Smooth muscle cell (in vitro differentiated cells): ENCODE data around the gene IFIH1. TPM values are rescaled to one million over a fixed set of nuclear protein-coding genes. Genes with fewer than 3 reads are reported as not detected.
A peak's percentile ranks its signal among the peaks of the same experiment; 100 is the strongest.

ENCODE experiments used
- DNase-seq: peaks from one replicate; lab custom pipeline; 2025; ENCODE audit not compliant: unreplicated experiment; lab: John Stamatoyannopoulos, UW
- H2AFZ ChIP-seq: fragments of 200-600 bp; sonication (generic); 2 replicates; pipeline ENCODE4 v1.6.0; 2016; ENCODE audit warnings: antibody characterized with exemption, low read depth, mild to moderate bottlenecking
- H3F3A ChIP-seq: fragments of 200-600 bp; sonication (generic); 2 replicates; pipeline ENCODE4 v1.6.0; 2017; ENCODE audit warnings: antibody characterized with exemption, low read depth
- H3K27ac ChIP-seq: fragments of 200-600 bp; sonication (generic); 2 replicates; pipeline ENCODE4 v1.5.1; 2016; ENCODE audit warnings: low read depth, mild to moderate bottlenecking
- H3K27me3 ChIP-seq: fragments of 200-600 bp; sonication (generic); 2 replicates; pipeline ENCODE4 v1.6.1; 2016; ENCODE audit warnings: low read depth, mild to moderate bottlenecking
- H3K36me3 ChIP-seq: fragments of 200-600 bp; sonication (generic); 2 replicates; pipeline ENCODE4 v1.5.1; 2016; ENCODE audit warnings: low read depth
- H3K4me1 ChIP-seq: fragments of 200-600 bp; sonication (generic); 2 replicates; pipeline ENCODE4 v1.5.1; 2016; ENCODE audit warnings: low read depth
- H3K4me2 ChIP-seq: fragments of 200-600 bp; sonication (generic); 2 replicates; pipeline ENCODE4 v1.6.0; 2016; ENCODE audit warnings: mild to moderate bottlenecking
- H3K4me3 ChIP-seq: fragments of 200-600 bp; sonication (generic); 2 replicates; pipeline ENCODE4 v1.5.1; 2016; ENCODE audit warnings: mild to moderate bottlenecking
- H3K79me2 ChIP-seq: fragments of 200-600 bp; sonication (generic); 2 replicates; pipeline ENCODE4 v1.6.0; 2016; ENCODE audit warnings: low read depth, mild to moderate bottlenecking
- H3K9ac ChIP-seq: fragments of 200-600 bp; sonication (generic); 2 replicates; pipeline ENCODE4 v1.6.0; 2016; ENCODE audit warnings: low read depth
- H3K9me3 ChIP-seq: fragments of 200-600 bp; sonication (generic); replicated peaks from 2 replicates; pipeline ENCODE4 v1.5.1; 2016; ENCODE audit warnings: low read depth
- H4K20me1 ChIP-seq: fragments of 200-600 bp; sonication (generic); 2 replicates; pipeline ENCODE4 v1.6.0; 2016; ENCODE audit warnings: low read depth
- CTCF ChIP-seq: fragments of 200-600 bp; sonication (generic); IDR thresholded peaks from 2 replicates; pipeline ENCODE4 v1.5.1; 2017; ENCODE audit warnings: borderline replicate concordance, mild to moderate bottlenecking, antibody characterized with exemption; ENCODE audit not compliant: insufficient read depth, poor library complexity, severe bottlenecking
- WGBS: methylation state at CpG from one replicate; pipeline ENCODE4 v1.1.7; 2016; ENCODE audit warnings: low lambda C conversion rate; 5-methylcytosine and 5-hydroxymethylcytosine counted together
- polyA plus RNA-seq: library from polyadenylated mRNA; unstranded; fragments of >200 nt; fragmentation: Nextera tagmentation; extraction: Ambion mirVana; gene quantifications from 2 replicates; pipeline ENCODE4 v1.2.1, GENCODE V29; 2016
- total RNA-seq: library from RNA; depleted of rRNA; stranded (reverse); fragments of >200 nt; gene quantifications from 2 replicates; pipeline ENCODE4 v1.2.3, GENCODE V29; 2014

IFIH1 gene
- total RNA-seq (0.72 and 2.3 TPM in 2 replicates), polyA plus RNA-seq (0.24 and 1.0 TPM in 2 replicates)

DNA sequence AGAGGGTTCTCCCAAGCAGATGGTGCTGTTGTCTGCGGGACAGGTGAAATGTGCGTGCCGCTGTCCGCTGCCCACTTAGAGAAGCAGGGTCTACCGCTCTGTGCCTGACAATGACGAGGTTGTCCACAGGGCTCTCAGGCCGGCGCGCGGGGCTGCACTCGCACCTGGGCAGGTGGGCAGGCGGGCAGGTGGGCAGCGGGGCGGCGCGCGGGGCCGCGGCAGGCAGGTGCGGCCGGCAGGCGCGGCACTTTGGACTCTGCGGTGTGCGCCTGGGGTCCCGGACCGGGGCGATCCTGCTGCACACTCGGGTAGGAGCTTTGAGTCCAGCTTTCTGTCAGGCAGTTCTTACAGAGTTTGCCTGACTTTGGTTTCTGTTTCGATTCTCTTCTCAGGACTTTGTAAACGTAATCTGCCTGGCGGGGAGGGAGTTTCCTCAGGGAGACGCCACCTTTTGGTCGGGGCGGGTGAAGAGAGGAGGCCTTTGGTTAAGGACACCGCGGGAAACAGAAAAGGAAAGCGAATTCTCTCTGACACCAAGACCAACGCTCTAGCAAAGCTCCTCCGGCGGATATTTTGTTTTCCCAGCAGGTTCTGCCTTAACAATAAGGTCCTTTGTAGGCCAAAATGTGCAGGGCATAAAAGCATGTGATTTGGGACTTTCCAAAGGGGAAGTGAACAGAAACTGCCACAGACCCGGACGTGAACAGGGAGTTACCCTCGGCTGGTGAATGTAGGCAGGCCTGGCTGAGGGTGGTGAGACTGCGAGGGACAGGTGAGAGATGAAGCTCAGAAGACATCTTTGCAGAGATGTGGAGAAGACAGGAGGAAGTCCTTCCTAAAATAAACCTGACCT lies at the start of gene IFIH1:
Gene IFIH1, minus strand, starts transcription at position 357 of the 853 bp plus-strand sequence. CDS start 377 bp downstream, outside the sequence.
- WGBS, result 8% methylated on average over 45 of the region's 45 CpGs
- Histone ChIP-seq H3K27me3 (peaks cover 31% of the 10 kb centered on the region), H3K4me3 (peak within 1 kb of the TSS; percentile 65), H2AFZ (peak within 1 kb of the TSS; percentile 93), H3K79me2 (no peaks in the 10 kb centered on the region), H4K20me1 (no peaks in the 10 kb centered on the region), H3F3A (no peaks in the 10 kb centered on the region), H3K9ac (peak within 1 kb of the TSS; percentile 47), H3K4me1 (no peaks in the 10 kb centered on the region), H3K9me3 (no peaks in the 10 kb centered on the region), H3K36me3 (no peaks in the 10 kb centered on the region), H3K4me2 (peak within 1 kb of the TSS; percentile 86), H3K27ac (no peak within 1 kb of the TSS)
- peak; percentile 16 for TF ChIP-seq CTCF
- no peak for DNase-seq

DNA sequence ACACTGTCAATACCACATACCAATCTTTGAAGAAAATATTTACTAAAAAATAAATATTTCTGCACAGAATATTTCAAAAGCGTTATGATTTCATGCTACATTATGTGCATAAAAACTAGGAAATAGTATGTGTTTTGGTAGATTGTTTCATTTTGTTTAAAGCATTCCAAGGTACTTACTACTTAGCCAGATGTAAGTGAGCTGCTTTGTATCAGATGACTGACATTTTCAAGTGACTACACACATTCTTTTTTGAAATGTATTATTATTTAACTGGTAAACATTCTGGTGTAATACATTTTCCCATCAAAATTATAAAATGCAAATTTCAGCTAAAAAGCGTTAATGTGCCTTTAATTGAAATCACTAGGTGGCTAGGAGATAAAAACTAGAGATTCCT lies 46.9 kb upstream of the IFIH1 start:
- H3K9ac ChIP-seq, result no peak overlapping the region
- H4K20me1 ChIP-seq, result no peaks in the 10 kb centered on the region
- no peak overlapping the region for H3K4me2 ChIP-seq
- H3F3A ChIP-seq, result no peaks in the 10 kb centered on the region
- H3K36me3 ChIP-seq, result no peaks in the 10 kb centered on the region
- no peak for TF ChIP-seq CTCF
- WGBS, result 91% methylated on average over 2 of the region's 2 CpGs
- no peaks in the 10 kb centered on the region for H3K79me2 ChIP-seq
- no peaks in the 10 kb centered on the region for H3K27me3 ChIP-seq
- no peak overlapping the region for H3K27ac ChIP-seq
- H2AFZ ChIP-seq, result no peak overlapping the region
- no peaks in the 10 kb centered on the region for H3K9me3 ChIP-seq
- DNase-seq, result no peak
- H3K4me1 ChIP-seq, result no peaks in the 10 kb centered on the region
- H3K4me3 ChIP-seq, result no peak overlapping the region

- peak overlapping the region; percentile 80 for H3K4me3 ChIP-seq
- H4K20me1 ChIP-seq, result no peaks in the 10 kb centered on the region
- peaks cover 12% of the 10 kb centered on the region for H3K27me3 ChIP-seq
- H3K79me2 ChIP-seq, result peaks cover 6% of the 10 kb centered on the region
- H3K9ac ChIP-seq, result peak overlapping the region; percentile 38
- H3K36me3 ChIP-seq, result no peaks in the 10 kb centered on the region
- peak overlapping the region; percentile 94 for H3K4me2 ChIP-seq
- no peaks in the 10 kb centered on the region for H3F3A ChIP-seq
- DNase-seq, result no peak
- TF ChIP-seq CTCF, result no peak
- H3K9me3 ChIP-seq, result no peaks in the 10 kb centered on the region
- H3K4me1 ChIP-seq, result no peaks in the 10 kb centered on the region
- H3K27ac ChIP-seq, result no peak overlapping the region
- WGBS, result 8% methylated on average over 8 of the region's 8 CpGs
- peak overlapping the region; percentile 97 for H2AFZ ChIP-seq
These were observed 26.1 kb upstream of the IFIH1 start for GRCh38 chr2:162344617-162344950.
